Breast epithelium (tissue), 4 donors: ENCODE results near the gene VPS13D. TPM values are rescaled to one million over a fixed set of nuclear protein-coding genes. Genes with fewer than 3 reads are reported as not detected.

Experiments used
- DNase-seq, 2 donors: peaks; one replicate each; pipeline ENCODE4 v3.0.0-alpha.2; 2019; ENCODE audit warnings: low spot score in 2 of 2
- H3K27ac ChIP-seq, 2 donors: fragments of 200-600 bp; sonication (generic) in 1 of 2; one replicate each; pipeline ENCODE4 v1.5.1; 2016 to 2019; ENCODE audit warnings: mild to moderate bottlenecking in 1 of 2
- H3K27me3 ChIP-seq, 2 donors: fragments of 200-600 bp; sonication (generic) in 1 of 2; one replicate each; pipeline versions ENCODE4 v1.5.1 to v1.6.0; 2017 to 2019; ENCODE audit warnings: control low read depth in 1 of 2, mild to moderate bottlenecking in 1 of 2
- H3K36me3 ChIP-seq: fragments of 200-600 bp; one replicate; pipeline ENCODE4 v1.5.1; 2019
- H3K4me1 ChIP-seq, 2 donors: fragments of 200-600 bp; sonication (generic); one replicate each; pipeline ENCODE4 v1.5.1; 2016 to 2019; ENCODE audit warnings: control low read depth in 1 of 2
- H3K4me3 ChIP-seq, 3 donors: fragments of 200-600 bp; sonication (generic); 1 replicate in 2 of 3; 2 replicates in 1 of 3; pipeline ENCODE4 v1.5.1; 2016 to 2019; ENCODE audit warnings: mild to moderate bottlenecking in 3 of 3, moderate library complexity in 2 of 3
- H3K9me3 ChIP-seq, 2 donors: fragments of 200-600 bp; sonication (generic) in 1 of 2; one replicate each; pipeline ENCODE4 v1.5.1; 2016 to 2019; ENCODE audit warnings: control low read depth in 1 of 2
- CTCF ChIP-seq, 3 donors: fragments of 450-650 bp; IDR thresholded peaks; one replicate each; pipeline ENCODE4 v1.5.1; 2016 to 2017; ENCODE audit warnings: antibody characterized with exemption in 3 of 3, mild to moderate bottlenecking in 3 of 3, moderate library complexity in 3 of 3
- POLR2A ChIP-seq: fragments of 450-650 bp; IDR thresholded peaks from one replicate; pipeline ENCODE4 v1.6.1; 2016; ENCODE audit warnings: antibody characterized with exemption, mild to moderate bottlenecking, moderate library complexity
- POLR2AphosphoS5 ChIP-seq, 3 donors: sonication (generic); formaldehyde crosslinking; IDR thresholded peaks; one replicate each; pipeline ENCODE4 v1.6.1; 2017; ENCODE audit warnings: antibody characterized with exemption in 3 of 3
- intact Hi-C: fragments of 100-400 bp; cut with DNase I; formaldehyde crosslinking; loops from one replicate; pipeline ENCODE4 v1.15.1; 2023; ENCODE audit warnings: low total_unique reads
- total RNA-seq, 3 donors: library from RNA; depleted of rRNA; stranded (reverse); fragments of >200 nt; gene quantifications; one replicate each; pipeline ENCODE4 v1.1.0, GENCODE V29; 2016

VPS13D gene
- total RNA-seq, 3 donors from 2014 or later: 73.9 to 115 (median 96.4) TPM

- peak overlapping the region; percentile 85 to 86 for H3K27ac ChIP-seq
- peaks cover 20 to 23% of the 10 kb centered on the region in 2 donors for H3K4me1 ChIP-seq
- no peak for DNase-seq
- no peaks in the 10 kb centered on the region for H3K36me3 ChIP-seq
- TF ChIP-seq POLR2AphosphoS5 (IDR thresholded peaks at IDR 0.05) (no peak), POLR2A (no peak), CTCF (IDR thresholded peaks at IDR 0.05) (no peak)
- intact Hi-C loops: no loop called here
- no peak overlapping the region for H3K4me3 ChIP-seq
- H3K27me3 ChIP-seq: no peaks in the 10 kb centered on the region
- H3K9me3 ChIP-seq: no peaks in the 10 kb centered on the region
These were observed 250.2 kb downstream of the VPS13D start for GRCh38 chr1:12480041-12480440.

DNA sequence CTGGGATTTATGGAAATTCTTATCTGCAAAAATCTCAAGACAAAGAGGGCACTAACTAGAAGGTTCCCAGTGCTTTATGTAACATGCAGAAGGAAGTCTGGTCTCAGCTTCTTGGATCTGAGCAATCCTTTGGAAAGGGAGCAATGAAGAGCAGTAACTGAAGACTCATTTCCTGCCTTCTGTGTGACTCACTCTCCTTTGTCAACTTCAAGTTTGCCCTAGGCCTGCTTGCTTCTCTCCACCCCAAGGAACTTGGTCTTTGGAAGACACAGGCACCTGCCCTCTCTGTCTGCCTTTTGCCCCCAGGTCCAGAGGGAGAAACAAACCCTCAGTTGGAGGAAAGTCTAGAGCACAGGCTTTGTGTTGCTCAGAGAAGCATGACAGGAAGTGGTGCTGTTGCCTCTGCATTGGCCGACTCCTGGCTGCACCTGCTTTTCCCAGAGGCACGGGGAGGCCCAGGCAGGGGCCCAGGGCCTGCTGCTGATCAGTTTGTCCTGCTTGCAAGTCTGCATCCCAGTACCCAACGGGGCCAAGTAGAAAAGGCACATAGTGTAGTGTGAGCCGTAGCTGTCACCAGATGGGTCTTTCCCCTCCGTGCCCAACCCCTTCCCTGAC is 251.0 kb downstream of the VPS13D start:
- H3K4me3 ChIP-seq: no peak overlapping the region
- intact Hi-C loops: no loop called here
- no peak for DNase-seq
- H3K4me1 ChIP-seq: peaks cover 17 to 27% of the 10 kb centered on the region in 2 donors
- no peak for TF ChIP-seq POLR2A
- peak in 2 of 3 donors; percentile 16 to 41 for TF ChIP-seq POLR2AphosphoS5 (IDR thresholded peaks at IDR 0.05)
- no peak for TF ChIP-seq CTCF (IDR thresholded peaks at IDR 0.05)
- no peaks in the 10 kb centered on the region for H3K27me3 ChIP-seq
- H3K9me3 ChIP-seq: no peaks in the 10 kb centered on the region
- no peaks in the 10 kb centered on the region for H3K36me3 ChIP-seq
- peak overlapping the region; percentile 69 to 86 for H3K27ac ChIP-seq

DNA sequence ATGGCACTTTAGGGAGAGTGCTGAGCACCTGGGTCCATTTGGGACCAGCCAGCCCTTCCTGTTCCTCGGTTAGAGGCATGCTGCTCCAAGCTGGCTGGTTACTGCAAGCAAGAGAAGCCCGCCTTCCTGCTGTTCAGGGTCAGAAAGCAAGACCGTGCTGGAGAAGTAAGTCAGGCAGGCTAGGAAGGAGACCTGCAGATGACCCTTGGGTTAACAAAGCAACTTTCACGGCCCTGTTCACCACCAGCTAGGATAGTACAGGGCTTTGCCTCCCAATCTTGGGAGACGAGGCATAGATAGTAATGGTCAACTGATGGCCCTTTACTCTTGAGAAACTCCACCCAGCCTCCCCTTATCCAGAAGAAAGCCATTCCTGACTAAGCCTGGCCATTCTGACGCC is 252.1 kb downstream of the VPS13D start:
- TF ChIP-seq CTCF (IDR thresholded peaks at IDR 0.05) (no peak), POLR2AphosphoS5 (IDR thresholded peaks at IDR 0.05) (no peak), POLR2A (no peak)
- Histone ChIP-seq H3K27ac (peak overlapping the region; percentile 69 to 86), H3K9me3 (no peaks in the 10 kb centered on the region), H3K4me3 (no peak overlapping the region), H3K4me1 (peaks cover 23 to 30% of the 10 kb centered on the region in 2 donors), H3K36me3 (no peaks in the 10 kb centered on the region), H3K27me3 (no peaks in the 10 kb centered on the region)
- intact Hi-C loops: no loop called here
- DNase-seq: no peak

DNA sequence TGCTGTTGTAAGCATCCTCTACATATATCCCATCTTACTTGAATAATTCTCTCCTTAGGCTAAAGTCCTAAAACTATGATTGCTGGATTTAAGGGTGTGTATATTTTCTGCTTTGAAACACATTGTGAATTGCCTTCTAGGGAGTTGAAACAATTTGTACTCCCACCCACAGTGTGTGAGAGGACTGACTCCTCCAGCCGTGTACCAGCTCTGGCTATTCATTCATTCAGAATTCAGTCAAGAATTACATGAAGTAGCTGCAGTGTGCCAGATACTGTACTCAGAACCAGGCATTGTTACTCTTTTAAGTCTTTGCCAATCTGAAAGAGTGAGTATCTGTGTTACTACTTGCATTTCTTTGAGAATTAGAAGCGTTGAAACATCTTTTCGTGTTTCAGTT is 253.2 kb downstream of the VPS13D start:
- TF ChIP-seq POLR2AphosphoS5 (IDR thresholded peaks at IDR 0.05) (no peak), POLR2A (no peak), CTCF (IDR thresholded peaks at IDR 0.05) (no peak)
- Histone ChIP-seq H3K36me3 (no peaks in the 10 kb centered on the region), H3K27me3 (no peaks in the 10 kb centered on the region), H3K27ac (no peak overlapping the region), H3K4me3 (no peak overlapping the region), H3K9me3 (no peaks in the 10 kb centered on the region), H3K4me1 (peaks cover 19 to 22% of the 10 kb centered on the region in 2 donors)
- no peak for DNase-seq
- intact Hi-C loops: no loop called here

DNA sequence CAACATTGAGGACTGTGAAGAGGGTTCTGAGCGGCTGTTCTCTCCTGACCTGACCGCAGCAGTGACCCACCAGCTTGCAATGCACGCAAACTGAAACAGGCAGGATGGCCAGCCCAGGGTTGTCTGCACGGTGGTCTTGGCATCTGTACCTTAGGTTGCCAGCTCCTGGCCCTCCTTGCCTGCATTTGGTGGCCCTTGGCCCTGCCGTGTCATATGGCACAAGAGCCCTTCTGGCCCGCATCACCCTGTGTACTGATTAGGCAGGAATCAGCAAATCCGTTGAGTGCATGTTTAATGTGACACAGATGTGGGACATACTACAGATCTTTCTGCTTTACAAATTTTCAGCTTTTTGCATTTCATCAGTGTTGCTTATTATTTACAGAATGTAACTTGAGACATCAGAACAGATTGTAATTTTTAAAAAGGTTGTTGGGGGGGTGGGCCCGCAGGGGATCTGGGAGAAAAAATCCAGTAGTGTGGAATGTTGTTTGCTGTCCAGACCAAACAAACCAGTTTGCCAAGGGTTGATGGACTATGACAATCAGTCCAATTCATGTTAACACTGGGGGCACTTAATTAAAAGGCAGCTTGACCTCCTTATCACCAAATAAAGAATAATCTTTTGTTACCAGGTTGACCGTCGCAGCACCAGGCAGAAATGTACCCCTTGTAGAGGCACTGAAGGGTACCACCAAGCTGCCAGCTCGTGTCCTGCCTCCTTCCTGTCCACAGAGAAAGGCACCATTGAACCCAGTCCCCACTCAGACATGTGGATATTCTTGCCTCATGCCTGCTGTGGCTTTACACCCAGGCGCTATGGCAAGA is 255.6 kb downstream of the VPS13D start:
- intact Hi-C loops: no loop called here
- Histone ChIP-seq H3K27me3 (no peaks in the 10 kb centered on the region), H3K4me3 (no peak overlapping the region), H3K27ac (peak overlapping the region; percentile 61 to 69), H3K4me1 (peaks cover 7 to 13% of the 10 kb centered on the region in 2 donors), H3K36me3 (no peaks in the 10 kb centered on the region), H3K9me3 (no peaks in the 10 kb centered on the region)
- TF ChIP-seq POLR2AphosphoS5 (IDR thresholded peaks at IDR 0.05): peak in 1 of 3 donors; percentile 37
- TF ChIP-seq CTCF (IDR thresholded peaks at IDR 0.05): no peak
- no peak for DNase-seq
